ENCODE results near the gene CSF1R. TPM values are rescaled to one million over a fixed set of nuclear protein-coding genes. Genes with fewer than 3 reads are reported as not detected.
A peak's percentile ranks its signal among the peaks of the same experiment; 100 is the strongest.

Gene CSF1R
- total and polyA plus RNA-seq, 7 donors: 1.2 to 20.0 (median 4.2) TPM

- Histone ChIP-seq H3K36me3 (ENCODE audit: insufficient read depth in 1 of 2, low read depth in 1 of 2) (peaks cover 20 to 98% of the 10 kb centered on the region in 2 donors), H3K27me3 (ENCODE audit: insufficient read depth in 3 of 3, low read length in 2 of 3) (no peaks in the 10 kb centered on the region), H3K27ac (peak overlapping the region; percentile 79), H3K4me1 (peaks cover 26% of the 10 kb centered on the region), H3K9me3 (no peaks in the 10 kb centered on the region), H3K4me3 (peak overlapping the region; percentile 19)
- DNase-seq (no peak), ATAC-seq (peak; percentile 66 to 83 (median 76))
- intact Hi-C loops (cut with DNase I): loop anchor here in 1 of 2 donors (5.0 kb wide), 1 partner anchor 195 kb away; no protein-coding TSS in a partner anchor
- TF ChIP-seq CTCF (IDR thresholded peaks at IDR 0.05): no peak
- WGBS, 3 donors: 34 to 55% (median 51%) methylated on average over 1 of the region's 1 CpG
These were observed 64.2 kb downstream of the CSF1R start for GRCh38 chr5:150022158-150022531.

- H3K9me3 ChIP-seq: no peaks in the 10 kb centered on the region
- intact Hi-C loops (cut with DNase I): loop anchor here in 1 of 2 donors (5.0 kb wide), 1 partner anchor 196 kb away; no protein-coding TSS in a partner anchor
- WGBS, 3 donors: 54 to 66% (median 66%) methylated on average over 13 of the region's 13 CpGs
- H3K36me3 ChIP-seq (ENCODE audit: insufficient read depth in 1 of 2, low read depth in 1 of 2): peaks cover 20 to 97% of the 10 kb centered on the region in 2 donors
- H3K4me1 ChIP-seq: peaks cover 26% of the 10 kb centered on the region
- peak overlapping the region; percentile 19 for H3K4me3 ChIP-seq
- H3K27ac ChIP-seq: peak overlapping the region; percentile 79
- no peak for TF ChIP-seq CTCF (IDR thresholded peaks at IDR 0.05)
- peak; percentile 48 to 66 for DNase-seq
- ATAC-seq: peak; percentile 70 to 84 (median 75)
- no peaks in the 10 kb centered on the region for H3K27me3 ChIP-seq (ENCODE audit: insufficient read depth in 3 of 3, low read length in 2 of 3)
These were observed 64.7 kb downstream of the CSF1R start for GRCh38 chr5:150021491-150022157.

- intact Hi-C loops (cut with DNase I): loop anchor here in 1 of 2 donors (5.0 kb wide), 1 partner anchor 197 kb away; no protein-coding TSS in a partner anchor
- H3K27ac ChIP-seq: peak overlapping the region; percentile 79
- H3K9me3 ChIP-seq: no peaks in the 10 kb centered on the region
- peaks cover 26% of the 10 kb centered on the region for H3K4me1 ChIP-seq
- DNase-seq: no peak
- H3K27me3 ChIP-seq (ENCODE audit: insufficient read depth in 3 of 3, low read length in 2 of 3): no peaks in the 10 kb centered on the region
- WGBS, 3 donors: 92 to 97% (median 96%) methylated on average over 1 of the region's 1 CpG
- H3K36me3 ChIP-seq (ENCODE audit: insufficient read depth in 1 of 2, low read depth in 1 of 2): peaks cover 29 to 92% of the 10 kb centered on the region in 2 donors
- no peak for TF ChIP-seq CTCF (IDR thresholded peaks at IDR 0.05)
- no peak overlapping the region for H3K4me3 ChIP-seq
- no peak for ATAC-seq
These were observed 66.1 kb downstream of the CSF1R start for GRCh38 chr5:150020249-150020648.

- peaks cover 13% of the 10 kb centered on the region for H3K4me1 ChIP-seq
- WGBS, 3 donors: 82 to 89% (median 82%) methylated on average over 6 of the region's 6 CpGs
- ATAC-seq (no peak), DNase-seq (no peak)
- no peak overlapping the region for H3K4me3 ChIP-seq
- no peaks in the 10 kb centered on the region for H3K9me3 ChIP-seq
- TF ChIP-seq CTCF (IDR thresholded peaks at IDR 0.05): no peak
- peaks cover 27 to 92% of the 10 kb centered on the region in 2 donors for H3K36me3 ChIP-seq (ENCODE audit: insufficient read depth in 1 of 2, low read depth in 1 of 2)
- no peak overlapping the region for H3K27ac ChIP-seq
- no peaks in the 10 kb centered on the region for H3K27me3 ChIP-seq (ENCODE audit: insufficient read depth in 3 of 3, low read length in 2 of 3)
- intact Hi-C loops (cut with DNase I): no loop called here
These were observed 68.9 kb downstream of the CSF1R start for GRCh38 chr5:150017226-150018005.

All from psoas muscle (tissue), 8 donors.